HK-2 (cell line): Measurements from ENCODE around the gene ADAMTS14.

Experiments used
- DNase-seq: peaks from one replicate; pipeline ENCODE4 v3.0.0-alpha.2; 2018; ENCODE audit not compliant: unreplicated experiment

ADAMTS14 gene

DNA sequence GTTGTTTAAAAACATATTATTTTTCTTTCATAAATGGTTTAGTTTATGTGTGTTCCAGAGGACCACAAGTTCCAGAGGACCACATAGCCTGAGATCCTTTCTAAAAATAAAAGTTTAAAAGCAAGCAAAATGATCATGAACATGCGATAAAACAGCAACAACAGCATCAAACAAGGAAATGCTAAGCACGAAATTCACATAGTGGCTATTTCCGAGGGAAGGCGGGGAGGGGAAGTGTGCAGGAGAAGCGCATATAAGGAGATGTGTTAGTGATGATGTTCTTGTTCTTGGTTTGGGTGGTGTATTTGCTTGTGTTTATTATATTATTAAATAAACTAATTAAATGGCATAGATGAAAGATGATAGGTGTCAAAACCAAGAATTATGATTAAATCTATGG is 111.7 kb downstream of the ADAMTS14 start:
- no peak for DNase-seq

DNA sequence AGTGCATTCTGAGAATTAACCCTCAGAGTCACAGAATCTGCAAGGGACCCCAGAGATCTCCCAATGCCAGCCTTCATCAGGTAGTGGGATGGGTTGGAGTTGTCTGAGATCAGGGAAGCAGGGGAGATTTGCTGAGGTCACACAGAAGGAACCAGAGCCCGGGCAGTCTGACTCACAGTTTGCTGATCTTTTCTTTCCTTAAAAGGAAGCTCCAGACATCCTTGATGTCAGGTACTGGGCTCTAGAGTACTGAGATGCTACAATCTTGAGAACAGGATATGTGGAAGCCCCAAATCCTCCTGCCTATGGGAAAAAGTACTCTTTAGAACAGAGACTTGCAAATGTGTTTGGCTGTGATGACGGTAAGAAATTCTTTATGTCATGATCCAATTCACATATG is 112.2 kb downstream of the ADAMTS14 start:
- DNase-seq, result peak; percentile 24

DNA sequence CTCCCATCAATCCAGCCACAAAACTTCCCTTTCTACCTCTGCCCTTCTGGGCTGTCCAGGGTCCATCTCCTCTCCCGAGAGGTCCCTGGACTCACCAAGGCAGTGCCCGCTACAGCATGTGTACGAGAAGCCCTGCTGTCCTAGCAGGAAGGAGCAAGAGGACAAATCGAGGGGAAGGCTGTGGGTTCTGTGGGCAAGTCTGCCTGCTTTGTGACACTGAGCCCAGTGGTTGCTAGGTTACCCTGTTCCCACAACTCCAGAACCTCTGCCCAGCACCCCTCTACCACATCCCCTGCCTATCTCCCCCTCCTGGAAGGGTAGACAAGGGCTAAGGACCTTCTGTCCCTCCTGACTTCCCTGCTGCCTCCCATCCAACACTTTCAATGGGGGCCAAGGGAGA is 112.9 kb downstream of the ADAMTS14 start, which contains the start of gene TBATA:
TSS of gene TBATA (minus strand) at position 188 of the 400 bp plus-strand sequence. CDS start 1,998 bp downstream, outside the sequence.
- DNase-seq, result no peak

DNA sequence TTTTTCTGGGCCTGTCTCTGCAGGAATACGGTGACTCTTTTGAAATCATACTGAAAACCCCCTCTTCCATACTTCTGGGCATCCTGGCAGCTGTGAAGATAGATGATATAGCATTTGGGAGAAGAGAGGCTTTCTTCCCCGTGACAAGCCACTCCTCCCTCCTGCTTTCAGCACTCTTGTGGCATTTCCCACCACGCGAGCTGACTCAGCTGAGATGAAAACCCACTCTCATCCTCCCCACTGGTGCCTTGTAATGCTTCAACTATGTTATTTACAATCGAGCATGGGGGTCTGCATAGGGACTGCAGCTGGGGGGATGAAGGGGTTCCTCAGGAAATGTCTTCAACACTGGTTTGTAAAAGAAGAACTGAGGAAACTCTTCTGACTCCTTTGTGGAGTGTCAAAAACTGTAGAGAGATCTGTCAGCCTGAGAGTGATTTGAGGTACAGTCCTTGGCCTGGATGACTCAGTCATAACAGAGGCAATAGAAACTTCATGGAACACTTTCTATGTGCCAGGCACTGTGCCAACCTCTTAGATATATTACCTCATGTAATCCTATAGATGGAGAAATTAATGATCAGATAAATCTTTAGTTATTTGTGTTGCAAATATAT is 114.6 kb downstream of the ADAMTS14 start:
- peak; percentile 31 for DNase-seq

DNA sequence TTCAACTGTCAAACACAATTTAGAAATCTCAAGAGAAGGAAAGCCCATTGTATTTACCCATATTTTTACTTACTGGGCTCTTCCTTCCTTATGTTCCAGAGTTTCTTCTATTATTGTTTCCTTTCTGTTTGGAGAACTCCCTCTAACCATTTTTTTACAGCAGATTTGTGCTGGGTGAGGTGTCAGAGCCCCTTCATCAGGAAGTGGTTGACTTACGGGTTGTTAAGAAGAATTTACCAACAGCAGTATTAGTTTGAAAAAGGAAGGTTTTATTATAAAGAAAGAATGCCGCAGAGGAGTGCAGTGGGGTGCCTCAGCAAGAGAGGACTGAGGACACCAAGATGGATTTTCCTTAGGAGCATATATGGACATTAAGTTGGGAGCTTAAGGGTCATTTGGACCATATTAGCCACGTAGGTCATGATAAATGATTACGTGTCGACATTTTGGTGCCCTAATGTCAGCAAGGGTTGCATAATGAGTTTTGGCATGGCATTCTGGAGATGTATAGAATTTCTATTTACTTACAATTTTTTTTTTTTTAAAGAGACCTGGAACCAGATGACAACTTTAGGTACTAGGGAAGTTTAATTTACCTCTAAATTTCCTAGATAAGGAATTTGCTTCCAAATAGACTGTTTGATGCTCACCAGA is 119.2 kb downstream of the ADAMTS14 start:
- no peak for DNase-seq

DNA sequence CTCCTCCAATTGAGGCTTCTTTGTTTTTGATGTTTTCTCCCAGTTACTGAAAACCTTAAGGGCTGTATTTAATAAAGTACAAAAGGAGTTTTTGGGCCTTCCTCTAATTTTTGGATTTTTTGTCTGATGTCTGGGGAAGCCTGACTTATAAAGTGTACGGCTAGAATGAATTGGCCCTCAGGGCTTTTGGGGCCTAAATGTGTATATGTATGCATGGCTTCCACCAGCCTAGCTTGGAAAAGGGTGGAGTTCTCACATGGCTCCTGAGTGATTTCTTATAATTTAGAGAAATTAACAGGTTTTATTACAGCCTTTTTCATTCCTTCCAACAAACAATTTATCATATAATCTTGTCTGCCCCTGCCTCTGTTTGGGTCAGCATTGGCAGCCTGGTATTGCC is 123.3 kb downstream of the ADAMTS14 start:
- no peak for DNase-seq

DNA sequence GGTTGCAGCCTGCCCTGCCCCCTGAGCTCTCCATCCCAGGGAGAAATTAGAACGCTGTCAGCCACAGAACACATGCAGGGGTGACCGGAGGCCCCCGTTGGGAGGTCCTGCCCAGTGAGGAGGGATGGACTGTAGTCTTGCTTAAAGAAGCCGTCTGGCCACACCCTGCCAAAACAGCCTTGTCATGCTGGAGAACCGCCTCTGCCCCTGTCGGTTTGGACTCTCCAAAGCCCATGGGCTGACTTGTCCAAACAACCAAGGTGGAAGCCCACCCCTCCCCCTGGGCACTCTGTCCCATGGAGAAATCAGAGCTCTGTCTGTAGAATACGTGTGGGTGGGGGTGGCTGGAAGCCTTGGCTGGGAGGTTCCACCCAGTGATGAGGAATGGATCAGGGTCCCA is 125.5 kb downstream of the ADAMTS14 start:
- no peak for DNase-seq

DNA sequence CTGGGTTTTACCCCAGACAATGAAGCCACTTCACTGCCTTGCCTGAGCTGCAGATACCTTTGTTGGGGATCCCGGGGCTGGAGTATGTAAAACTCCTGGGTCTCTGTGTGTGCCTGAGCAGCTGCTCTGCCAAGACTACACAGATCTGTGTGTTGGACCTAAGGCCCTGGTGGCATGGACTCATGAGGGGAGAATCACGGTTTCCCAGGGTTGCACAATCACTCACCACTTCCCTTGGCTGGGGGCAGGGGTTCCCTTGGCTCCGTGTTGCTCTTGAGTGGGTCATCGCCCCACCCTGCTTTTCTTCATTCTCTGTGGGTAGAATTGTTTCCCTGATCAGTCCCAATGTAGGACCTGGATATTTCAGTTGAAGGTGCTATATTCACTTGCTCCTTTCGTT is 126.8 kb downstream of the ADAMTS14 start:
- DNase-seq, result no peak

DNA sequence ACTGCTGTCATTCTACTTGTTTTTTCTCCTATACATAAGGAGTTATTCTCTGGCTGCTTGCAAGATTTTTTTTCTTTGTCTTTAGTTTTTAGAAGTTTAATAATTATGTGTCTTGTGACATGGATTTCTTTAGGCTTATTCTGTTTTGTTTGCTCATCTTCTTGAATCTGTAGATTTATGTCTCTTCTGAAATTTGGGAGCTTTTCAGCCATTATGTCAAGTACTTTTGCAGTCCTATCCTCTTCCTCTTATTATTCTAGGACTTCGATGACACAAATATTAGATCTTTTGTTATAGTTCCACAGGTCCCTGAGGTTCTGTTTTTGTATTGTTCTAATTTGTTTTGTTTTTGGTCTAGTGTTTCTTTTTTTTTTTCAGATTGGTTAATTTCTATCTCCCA is 129.5 kb downstream of the ADAMTS14 start:
- DNase-seq, result no peak

DNA sequence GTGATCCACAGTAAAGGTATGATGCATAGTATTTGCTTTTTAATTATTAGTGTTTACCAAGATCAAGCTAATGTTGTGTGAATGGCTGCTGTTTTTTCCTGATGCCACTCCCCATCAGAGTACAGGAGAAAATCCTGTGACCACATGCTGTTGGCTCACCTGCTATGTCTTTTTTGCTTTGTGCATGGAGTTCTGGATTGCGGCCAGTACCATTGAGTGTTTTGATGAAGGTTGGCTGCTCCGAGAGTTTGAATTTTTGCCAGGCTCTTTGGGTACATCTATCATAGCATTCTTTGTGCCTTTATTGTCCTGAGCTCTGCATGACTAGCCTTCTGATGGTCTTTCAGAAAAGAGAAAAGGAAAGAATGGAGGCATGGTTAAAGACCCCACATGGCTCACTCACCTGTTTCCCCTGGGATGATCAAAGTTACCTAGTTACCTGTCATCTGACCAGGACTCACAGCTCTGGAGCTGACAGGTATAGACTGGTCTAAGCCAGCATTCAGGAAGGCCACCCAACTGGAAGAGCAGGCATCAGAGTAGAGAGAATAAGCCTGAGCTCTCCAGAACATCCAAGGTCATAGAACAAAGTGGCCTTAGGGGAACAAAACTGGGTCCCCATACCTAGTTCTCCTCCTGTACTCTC is 131.6 kb downstream of the ADAMTS14 start:
- no peak for DNase-seq

DNA sequence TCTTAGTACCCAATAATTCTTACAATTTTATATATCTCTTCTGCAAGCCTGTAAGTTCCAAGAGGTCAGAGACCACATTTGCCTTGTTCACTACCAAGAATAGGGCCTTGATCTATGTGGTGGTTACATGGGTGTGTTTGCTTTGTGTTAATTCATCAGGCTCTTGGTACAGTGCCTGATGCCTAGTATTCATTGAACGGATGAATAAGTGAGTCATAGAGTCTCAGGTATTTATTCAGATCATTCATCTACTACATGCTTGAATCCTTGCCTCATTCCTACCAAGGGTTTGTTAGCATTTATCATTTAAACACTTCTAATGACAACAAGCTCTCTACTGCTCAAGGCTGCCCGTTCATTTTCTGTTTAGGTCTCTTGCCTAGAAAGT is 132.1 kb downstream of the ADAMTS14 start:
- DNase-seq, result no peak

DNA sequence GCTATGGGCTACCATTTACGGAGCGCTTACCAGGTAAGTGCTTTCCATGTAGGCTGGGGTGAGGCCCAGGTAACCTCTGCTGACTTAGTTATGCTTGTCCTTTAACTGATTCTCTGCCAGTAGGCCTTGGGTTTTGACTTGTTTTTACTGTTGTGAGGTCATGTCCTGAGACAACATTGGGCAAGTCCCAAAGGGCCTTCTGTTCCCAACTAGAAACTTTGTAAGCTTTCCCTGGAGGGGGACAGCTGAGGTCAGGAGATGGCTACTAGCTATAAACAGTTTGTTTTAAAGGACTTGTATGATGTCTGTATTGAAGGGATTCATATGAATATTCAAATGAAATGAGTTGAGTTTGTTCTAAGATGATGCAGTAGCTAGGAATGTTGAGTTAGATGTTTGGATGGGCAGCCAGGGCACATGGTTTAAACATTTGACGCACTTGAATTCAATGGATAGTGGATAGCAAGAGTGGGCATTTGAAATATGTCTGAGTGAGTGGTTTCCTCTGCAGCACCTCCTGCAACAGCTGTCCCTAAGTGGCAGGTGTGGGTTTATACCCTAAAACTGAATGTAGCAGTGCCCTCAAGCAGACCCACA is 133.4 kb downstream of the ADAMTS14 start:
- no peak for DNase-seq

DNA sequence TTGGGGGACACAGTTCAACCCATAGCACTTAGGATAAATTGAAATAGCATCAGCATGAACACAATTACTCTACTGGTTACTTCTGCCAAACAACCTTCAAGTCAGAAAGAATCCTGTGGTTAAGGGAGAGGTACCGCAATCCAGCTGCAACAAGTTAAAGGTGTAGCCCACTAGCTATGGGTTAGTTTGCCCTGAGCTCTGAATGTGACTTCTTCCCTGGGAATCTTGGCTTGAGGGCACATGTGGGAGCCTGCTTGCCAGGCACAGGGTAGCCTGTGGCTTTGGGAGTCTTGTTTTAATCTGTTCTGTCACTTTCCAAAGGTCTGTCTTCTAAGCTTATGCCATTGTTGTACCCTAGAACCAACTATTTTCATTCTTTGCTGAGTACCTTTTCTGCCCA is 134.5 kb downstream of the ADAMTS14 start:
- no peak for DNase-seq

DNA sequence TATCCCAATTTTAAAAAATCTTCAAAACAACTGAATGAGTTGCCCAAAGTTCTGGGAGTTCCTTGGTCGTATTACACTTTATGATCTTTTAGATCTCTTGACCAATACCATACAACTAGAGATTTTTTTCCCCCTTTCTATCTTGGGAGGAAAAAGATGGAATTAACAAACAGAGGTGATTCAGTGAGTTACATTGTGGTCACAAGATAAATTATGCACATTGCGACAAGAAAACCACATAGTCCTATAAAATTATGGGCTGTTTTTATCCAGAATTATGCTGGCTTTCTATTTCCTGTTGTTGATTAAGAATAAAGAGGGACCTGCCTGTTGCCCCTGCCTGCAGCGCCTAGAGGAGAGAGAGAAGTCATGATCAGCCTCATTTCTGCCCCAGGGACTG is 135.2 kb downstream of the ADAMTS14 start:
- no peak for DNase-seq

DNA sequence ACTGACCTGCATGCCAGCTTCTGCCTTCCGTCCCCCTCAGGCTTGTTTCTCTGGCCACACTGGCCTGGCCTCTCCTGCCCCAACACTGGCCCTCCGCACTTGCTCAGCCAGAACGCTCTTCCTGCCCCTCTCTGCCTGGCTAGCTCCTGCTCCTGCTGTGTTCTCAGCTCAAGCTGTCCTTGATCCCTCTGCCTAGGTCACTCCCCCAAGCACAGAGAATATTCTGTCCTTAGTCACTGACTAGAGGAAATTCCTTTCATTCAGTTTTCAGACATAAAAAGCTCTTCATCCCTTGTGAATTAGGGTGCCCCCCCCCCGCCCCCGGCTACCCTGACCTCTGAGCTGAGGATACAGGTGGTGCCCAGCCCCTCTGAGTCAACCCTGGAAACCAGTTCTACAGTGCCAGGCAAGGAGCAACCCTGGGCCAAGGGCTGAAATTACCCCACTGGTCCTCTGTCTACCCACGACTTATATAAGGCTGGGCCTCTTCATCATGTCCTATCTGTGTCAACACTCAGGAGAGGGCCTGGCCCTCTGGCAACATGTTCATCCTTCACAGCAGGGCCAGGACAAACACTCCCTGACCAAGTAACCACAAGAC is 136.8 kb downstream of the ADAMTS14 start:
- no peak for DNase-seq

DNA sequence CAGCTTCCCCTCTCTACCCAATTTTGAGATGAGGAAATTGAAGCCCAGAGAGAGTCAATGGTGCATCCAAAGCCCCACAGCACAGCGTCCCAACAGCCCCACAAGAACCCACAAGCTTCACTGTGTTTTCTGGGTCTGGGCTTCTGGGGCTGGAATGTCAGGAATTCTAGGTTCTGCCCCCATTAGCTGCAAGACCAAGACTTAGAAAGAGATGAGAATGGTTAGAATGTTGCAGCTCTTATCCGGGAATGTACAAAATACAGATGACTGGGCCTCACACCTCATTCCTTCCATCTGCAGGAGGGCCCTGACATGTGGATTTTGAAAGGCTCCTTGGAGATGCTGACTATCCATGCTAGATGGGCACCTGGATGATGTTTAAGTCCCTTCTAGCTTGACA is 137.4 kb downstream of the ADAMTS14 start:
- no peak for DNase-seq

DNA sequence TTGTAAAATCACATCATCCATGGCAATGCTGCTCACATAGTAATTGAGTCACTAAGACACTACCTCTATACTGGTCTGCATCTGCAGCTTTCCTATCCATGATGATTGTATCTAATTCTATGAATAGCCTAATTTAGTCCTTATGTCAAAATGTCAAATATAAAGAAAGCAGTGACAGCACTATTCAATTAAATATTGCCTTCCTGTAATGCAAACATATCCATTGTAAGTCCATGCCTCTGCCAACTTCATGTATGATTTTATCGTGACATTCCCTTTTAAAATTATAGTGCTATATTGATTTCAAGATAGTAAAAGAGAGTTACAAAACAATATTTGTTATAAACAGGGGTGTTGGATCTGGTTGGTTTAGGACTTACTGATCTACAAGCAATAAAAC is 138.7 kb downstream of the ADAMTS14 start:
- no peak for DNase-seq

DNA sequence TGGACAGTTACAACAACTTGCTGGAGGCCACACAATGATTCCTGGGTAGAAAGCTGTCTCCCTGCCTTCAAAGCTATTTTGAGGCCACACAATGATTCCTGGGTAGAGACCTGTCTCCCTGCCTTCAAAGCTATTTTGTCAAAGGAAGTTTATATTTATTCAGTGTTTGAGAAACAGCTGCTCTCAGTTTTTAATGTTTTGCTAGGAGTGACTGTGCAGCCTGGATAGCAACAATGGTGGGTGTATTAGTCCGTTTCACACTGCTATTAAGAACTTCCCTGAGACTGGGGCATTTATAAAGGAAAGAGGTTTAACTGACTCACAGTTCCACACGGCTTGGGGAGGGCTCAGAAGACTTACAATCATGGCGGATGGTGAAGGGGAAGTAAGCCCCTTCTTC is 139.6 kb downstream of the ADAMTS14 start:
- no peak for DNase-seq
